HEK293 (cell line): ENCODE measurements around the gene UBFD1.

ENCODE experiments used
- CTCF ChIP-seq: fragments of 450-650 bp; formaldehyde crosslinking; IDR thresholded peaks from 2 replicates; pipeline ENCODE4 v1.5.1; 2016; ENCODE audit warnings: missing biosample characterization, missing genetic modification characterization
- ZBTB26 ChIP-seq: fragments of 450-650 bp; formaldehyde crosslinking; optimal IDR thresholded peaks from 2 replicates; pipeline ENCODE3; 2016; ENCODE audit warnings: missing biosample characterization, mild to moderate bottlenecking, missing genetic modification characterization
- ZNF670 ChIP-seq: fragments of 450-650 bp; formaldehyde crosslinking; IDR thresholded peaks from 2 replicates; pipeline ENCODE4 v1.5.1; 2016; ENCODE audit warnings: missing biosample characterization, missing genetic modification characterization, low read depth
- TF ChIP-seq, protein P1 (sequence below): fragments of 450-650 bp; formaldehyde crosslinking; IDR thresholded peaks from 2 replicates; pipeline ENCODE4 v1.5.1; 2016; ENCODE audit warnings: missing biosample characterization, missing genetic modification characterization

DNA sequence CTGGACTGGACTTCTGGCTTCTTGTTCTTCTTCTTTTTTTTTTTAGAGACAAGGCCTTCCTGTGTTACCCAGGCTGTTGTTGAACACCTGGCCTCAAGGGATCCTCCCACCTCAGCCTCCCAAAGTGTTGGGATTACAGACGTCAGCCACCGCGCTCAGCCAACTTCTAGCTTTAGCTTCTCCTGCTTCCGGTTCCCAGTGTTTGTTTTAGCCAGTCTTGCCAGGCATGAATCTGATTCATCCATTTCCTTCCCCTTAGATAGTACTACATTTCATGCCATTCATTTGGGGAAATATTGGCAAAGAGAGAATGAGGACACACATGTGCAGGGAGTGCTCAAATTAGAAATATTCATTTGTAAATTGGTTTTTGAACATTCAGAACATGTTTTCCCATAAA, 50.7 kb downstream of the UBFD1 start:
- TF ChIP-seq ZNF670 (tag by site-specific recombination) = no peak
- TF ChIP-seq, protein P1, sequence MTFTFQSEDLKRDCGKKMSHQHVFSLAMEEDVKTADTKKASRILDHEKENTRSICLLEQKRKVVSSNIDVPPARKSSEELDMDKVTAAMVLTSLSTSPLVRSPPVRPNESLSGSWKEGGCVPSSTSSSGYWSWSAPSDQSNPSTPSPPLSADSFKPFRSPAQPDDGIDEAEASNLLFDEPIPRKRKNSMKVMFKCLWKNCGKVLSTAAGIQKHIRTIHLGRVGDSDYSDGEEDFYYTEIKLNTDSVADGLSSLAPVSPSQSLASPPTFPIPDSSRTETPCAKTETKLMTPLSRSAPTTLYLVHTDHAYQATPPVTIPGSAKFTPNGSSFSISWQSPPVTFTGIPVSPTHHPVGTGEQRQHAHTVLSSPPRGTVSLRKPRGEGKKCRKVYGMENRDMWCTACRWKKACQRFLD (tag by site-specific recombination) = no peak
- no peak for TF ChIP-seq CTCF (tag by site-specific recombination)
- TF ChIP-seq ZBTB26 (tag by site-specific recombination) = no peak
